Left cardiac atrium (tissue), 4 donors: Measurements from ENCODE around the gene ACTR5. TPM values are rescaled to one million over a fixed set of nuclear protein-coding genes. Genes with fewer than 3 reads are reported as not detected.
A peak's percentile ranks its signal among the peaks of the same experiment; 100 is the strongest.
"Not testable (repeated sequence)": the region's sequence is repeated elsewhere in the genome, so short reads cannot be mapped to it uniquely, and the experiment has no call there.

Source experiments
- ATAC-seq, 2 donors: fragments of 200-7000 bp; cut with Tn5 transposase; one replicate each; pipeline ENCODE4 v1.9.1; 2020; ENCODE audit warnings: mild to moderate bottlenecking in 2 of 2, moderate library complexity in 2 of 2
- DNase-seq: peaks from one replicate; pipeline ENCODE4 v3.0.0-alpha.2; 2020
- intact Hi-C, 2 donors: fragments of 100-400 bp; cut with DNase I; formaldehyde crosslinking; loops; one replicate each; pipeline versions ENCODE4 v1.14.1 to v1.15.1; 2022 to 2023
- total RNA-seq, 2 donors: library from RNA; stranded (reverse); fragmentation: NEBNext Ultra II Directional; extraction: Animal tissue kit (Norgen Biotek cat#: 25700); gene quantifications; one replicate each; pipeline ENCODE4 v1.2.1, GENCODE V29; 2021
- donor health status: DM: no; HTN: yes; CAD: no.
- donor health status: DM: no; HTN: yes; CAD: no; lungs with severe emphysema.
- donor health status: DM: yes; HTN: yes; CAD: no.
- donor health status: Dilated cardiomyopathy.

Gene ACTR5
- total RNA-seq, 2 donors from 2014 or later = 3.6 to 5.1 TPM

DNA sequence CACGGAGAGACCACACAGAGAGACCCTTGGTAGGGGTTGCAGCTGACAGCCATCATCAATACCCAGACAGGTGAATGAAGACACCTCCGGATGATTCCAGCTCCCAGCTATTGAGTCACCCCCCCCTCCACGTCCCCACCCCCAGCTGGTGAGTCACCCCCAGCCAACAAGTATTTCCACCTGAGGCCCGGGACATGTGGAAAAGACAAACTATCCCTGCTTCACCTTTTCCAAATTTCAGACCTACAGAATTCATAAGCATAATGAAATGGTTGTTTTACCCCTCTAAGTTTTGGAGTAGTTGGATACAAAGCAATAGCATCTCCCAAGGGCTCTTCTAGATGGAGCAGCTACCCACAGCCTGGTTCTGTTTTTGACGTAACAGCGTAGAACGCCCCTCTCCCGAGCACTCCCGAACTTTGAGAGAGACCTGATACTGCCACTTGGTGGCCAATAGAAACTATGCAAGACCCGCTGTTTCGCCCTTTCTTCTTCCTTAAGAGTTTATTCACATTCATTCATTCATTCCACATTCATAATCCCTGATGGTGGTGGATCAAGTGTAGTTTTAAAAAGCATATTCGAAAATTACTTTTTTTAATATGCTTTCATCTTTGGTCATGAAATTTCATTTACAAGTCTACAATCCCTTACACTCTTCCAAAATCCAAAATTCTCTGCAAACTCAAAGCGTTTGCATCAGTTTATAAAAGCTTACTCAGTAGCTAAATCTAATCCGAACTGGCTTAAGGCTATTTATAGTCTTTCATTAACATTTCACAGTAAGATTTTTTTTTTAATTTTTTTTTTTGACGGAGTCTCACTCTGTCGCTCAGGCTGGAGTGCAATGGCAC lies 42.2 kb downstream of the ACTR5 start:
- DNase-seq (no peak), ATAC-seq (peak in 1 of 2 donors; percentile 55)
- intact Hi-C loops = no loop called here

DNA sequence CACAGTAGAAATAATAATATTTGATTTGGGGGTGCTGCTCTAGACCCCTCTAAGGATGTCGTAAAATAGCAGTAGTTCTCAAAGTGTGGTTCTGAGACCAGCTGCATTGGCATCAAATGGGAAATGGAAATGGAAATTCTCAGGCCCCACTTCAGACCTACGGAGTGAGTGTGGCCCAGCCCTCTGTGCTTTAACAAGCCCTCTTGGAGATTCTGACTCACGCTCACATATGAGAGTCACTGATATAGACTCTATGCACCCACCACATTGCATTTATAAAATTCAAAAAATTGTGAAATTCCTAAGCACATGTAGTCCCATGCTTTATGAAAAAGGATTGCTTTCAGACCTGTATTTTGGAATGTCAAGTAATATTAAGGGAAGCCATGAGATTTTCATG lies 43.0 kb downstream of the ACTR5 start:
- no peak for DNase-seq
- ATAC-seq = no peak
- intact Hi-C loops = no loop called here

DNA sequence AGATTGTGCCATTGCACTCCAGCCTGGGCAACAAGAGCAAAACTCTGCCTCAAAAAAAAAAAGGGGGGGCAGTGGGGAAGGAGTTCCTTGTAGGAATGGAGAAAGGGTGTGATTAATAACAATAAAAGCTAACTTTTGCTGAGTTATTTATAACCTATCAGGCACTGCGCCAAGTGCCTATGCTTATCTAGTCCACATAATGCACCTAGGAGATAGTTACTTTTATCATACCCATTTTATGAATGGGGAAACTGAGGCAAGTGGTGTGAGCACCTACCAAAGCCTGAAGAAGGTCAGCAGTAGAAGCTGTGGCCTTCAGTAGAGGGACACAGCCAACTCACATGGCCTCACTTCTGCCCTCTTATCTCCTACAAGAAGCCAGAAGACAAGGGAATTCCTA lies 43.7 kb downstream of the ACTR5 start:
- intact Hi-C loops = no loop called here
- no peak for ATAC-seq
- DNase-seq = no peak

- intact Hi-C loops, ATAC-seq, DNase-seq: not testable (repeated sequence)
These were observed 45.8 kb downstream of the ACTR5 start for GRCh38 chr20:38794057-38794456.

GRCh38 chr20:38798266-38798665 lies 50.0 kb downstream of the ACTR5 start:
- ATAC-seq = no peak
- intact Hi-C loops = no loop called here
- DNase-seq = no peak

DNA sequence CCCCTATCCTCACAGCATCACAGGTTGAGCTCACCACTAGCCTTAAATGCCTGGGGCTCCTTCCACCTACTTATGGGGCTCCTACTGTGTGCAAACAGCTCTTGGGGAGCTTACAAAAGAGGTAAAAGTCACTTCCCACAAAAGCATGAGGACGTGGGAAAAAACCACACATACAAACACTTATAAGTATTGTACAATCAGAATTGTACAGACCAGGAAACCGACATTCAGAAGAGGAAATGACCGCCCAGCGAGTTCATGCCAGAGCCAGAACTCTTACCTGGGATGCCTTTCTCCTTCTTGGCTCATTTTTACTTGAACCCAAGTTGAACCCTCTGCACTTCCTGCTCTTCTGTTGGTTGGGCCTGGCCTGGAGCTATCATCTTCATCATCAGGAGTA lies 50.9 kb downstream of the ACTR5 start:
- no peak for DNase-seq
- intact Hi-C loops = no loop called here
- ATAC-seq = peak; percentile 27 to 39

DNA sequence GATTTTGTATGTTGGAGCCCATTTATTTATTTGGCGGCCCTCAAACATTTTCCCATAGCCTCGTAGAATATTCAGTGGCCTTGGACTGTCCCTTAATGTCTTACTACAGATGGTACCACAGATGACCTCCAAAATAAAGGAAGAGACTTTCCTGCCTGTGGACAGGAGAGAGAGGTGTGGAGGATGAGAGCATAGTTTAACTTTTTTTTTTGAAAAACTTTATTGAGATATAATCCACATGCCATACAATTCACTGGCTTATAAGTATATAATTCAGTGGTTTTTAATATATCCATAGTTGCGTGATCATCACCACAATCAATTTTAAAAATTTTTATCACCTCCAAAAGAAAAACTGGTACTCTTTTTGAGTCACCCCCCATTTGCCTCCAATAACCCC lies 52.6 kb downstream of the ACTR5 start:
- intact Hi-C loops = no loop called here
- no peak for ATAC-seq
- DNase-seq = no peak

DNA sequence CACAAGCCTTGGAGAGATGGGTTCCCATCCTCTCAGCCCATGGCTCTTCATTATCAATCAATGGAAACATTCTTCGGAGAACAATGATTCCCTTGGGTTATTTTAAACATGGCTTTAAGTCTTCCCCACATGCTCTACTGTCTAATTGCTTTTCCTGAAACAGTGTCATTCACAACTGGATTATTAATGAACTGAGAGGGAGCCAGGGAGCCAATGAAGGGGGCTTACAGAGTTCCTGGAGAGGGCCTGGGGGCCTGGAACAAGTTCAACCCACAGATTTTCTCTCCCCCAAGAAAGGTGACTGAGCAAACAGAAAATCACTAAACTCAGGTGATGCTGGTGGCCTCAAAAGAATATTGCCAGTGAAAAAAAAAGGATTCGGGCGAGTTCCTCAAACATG lies 56.0 kb downstream of the ACTR5 start:
- intact Hi-C loops = no loop called here
- no peak for ATAC-seq
- DNase-seq = no peak

DNA sequence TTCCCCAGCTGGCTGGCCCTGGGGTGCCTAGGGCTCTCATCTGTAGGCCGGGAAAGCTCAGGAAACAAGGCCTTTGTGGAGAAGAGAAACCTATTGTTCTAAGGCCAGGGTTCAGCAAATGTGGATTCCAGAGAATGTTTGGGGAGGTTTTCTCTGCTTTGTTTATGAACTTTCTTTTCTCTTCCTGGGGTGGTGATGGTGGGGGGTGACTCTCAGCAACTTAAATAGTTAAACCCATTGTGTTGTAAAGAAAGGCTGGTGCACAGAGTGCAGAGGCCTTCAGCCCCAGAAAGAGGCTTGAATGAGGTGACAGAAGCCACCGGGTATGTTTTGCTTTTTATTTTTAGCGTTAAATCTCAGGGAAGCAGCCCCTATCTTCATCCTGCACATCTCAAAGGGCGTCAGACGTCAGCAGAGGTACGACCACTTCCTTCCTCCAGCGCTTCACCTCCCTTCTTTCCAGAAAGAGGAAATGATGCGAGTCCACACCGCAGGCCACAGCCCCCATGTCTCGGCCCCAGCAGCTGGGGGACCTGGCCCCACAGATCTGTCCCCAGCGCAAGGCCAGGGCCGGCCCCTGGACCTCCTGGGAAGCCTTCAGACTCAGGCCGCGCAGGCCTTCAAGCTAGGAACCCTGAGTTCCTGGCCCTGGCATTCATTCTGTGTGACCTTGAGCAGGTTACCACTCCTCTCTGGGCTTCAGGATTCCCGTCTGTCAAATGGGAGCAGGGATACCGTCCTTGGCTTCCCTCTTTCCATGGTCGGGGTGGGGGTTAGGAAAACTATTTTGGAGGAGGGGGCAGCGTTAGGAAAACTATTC lies 56.6 kb downstream of the ACTR5 start:
- intact Hi-C loops = no loop called here
- ATAC-seq = peak; percentile 20 to 71
- DNase-seq = no peak

GRCh38 chr20:38805502-38805957 lies 57.3 kb downstream of the ACTR5 start, which contains the start of gene PPP1R16B:
Gene PPP1R16B (plus strand): TSS chr20:38805697. CDS start chr20:38835926, 30,229 bp downstream.
- intact Hi-C loops = no loop called here
- ATAC-seq (peak; percentile 87 to 91), DNase-seq (peak; percentile 74)

DNA sequence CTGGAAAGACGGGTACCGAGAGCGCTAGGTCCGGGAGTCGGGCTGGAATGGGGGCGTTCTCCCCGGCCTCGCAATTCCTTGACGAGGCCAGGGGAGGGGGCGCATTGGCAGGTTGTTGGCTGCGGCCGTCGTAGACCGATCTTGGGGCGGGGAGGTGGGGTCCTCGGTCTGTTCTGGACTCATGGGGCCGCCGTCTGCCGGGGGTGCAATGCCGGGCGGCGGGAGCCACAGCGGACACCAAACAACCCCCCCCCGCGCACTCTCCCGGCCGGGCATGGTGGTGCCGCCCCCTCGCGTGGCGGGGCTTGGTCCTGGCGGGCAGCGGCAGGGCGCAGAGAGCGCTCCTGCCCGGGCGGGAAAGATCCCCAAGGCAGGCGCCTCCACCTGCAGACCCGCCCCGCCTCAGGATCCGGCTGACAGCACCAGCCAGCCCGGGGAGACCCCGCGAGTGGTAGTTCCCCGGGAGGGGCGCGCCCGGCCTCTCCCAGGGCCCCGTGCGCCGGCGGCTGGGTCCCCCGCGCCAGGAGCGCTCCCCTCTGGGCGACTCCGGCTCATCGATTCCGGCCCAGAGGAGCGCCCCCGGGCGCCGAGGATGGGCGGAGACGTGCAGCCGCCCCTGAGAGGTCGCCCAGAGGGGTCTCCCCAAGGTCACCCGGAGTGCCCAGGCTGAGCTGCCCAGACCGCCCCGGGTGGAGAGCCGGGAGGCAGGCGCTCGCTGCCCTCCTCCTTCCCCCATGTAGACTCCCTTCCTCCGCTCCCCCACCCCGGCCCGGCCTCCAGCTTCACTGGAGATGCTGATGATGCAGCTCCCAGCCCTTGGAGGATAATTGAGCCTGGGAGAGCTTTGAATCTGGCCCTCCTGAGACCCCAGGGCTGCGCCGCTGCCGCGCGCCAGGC lies 57.9 kb downstream of the ACTR5 start:
- intact Hi-C loops = no loop called here
- peak; percentile 35 to 66 for ATAC-seq
- no peak for DNase-seq

DNA sequence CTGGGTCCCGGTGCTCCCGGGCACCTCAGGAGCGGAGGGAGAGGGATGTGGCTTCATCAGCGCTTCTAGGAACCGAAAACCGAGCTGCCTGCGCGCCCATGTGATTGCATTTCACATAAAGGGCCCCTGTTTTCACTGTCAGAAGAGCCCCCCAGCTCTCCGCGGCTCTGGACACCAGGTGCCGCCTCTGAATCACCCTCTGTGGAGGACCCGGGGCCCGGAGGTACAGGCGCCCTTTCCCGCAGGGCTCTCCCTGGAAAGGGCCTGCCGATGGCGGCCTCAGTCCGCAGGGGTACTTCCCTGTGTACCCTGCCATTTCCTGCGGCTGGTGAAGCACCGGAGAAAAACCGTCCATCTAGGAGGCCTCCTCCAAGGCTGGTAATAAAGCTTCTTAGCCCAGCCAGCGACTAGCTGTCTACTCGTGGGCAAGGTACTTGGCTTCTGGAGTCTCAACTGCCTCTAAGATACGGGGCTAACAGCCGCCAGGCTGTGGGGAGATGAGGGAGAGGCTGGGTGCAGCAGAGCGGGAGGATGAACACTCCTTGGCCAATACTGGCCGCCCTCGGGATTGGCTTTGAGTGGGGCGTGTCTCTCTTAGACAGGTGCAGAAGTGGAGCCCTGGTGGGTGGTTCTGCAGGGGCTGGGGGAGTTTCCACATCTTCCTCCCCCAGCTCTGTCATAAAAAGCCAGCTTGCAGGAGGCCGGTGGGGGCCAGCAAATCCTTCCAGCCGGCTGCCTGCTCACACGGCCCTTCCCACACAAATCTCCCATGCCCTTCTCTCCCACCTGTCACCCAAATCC lies 58.8 kb downstream of the ACTR5 start:
- no peak for DNase-seq
- ATAC-seq = peak in 1 of 2 donors; percentile 2

DNA sequence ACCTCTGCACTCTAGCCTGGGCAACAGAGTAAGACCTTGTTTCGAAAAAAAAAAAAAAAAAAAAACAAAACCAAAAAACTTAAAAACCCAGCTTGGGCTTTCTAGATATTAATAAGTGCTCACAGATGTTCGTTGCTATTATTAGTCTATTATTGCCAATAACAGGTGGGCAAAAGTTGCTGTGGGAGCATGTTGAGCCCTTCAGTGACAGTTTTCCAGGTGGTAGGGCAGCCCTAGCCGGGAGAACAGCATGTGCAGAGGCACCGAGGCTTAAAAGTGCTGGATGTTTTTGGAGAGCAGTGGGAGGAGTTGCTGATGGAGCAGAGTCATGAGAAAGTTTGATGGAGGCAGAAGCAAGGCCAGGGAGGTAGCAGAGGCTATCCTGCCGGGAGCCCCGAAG lies 61.7 kb downstream of the ACTR5 start:
- ATAC-seq (no peak), DNase-seq (no peak)
- intact Hi-C loops = no loop called here

More for the DNA sequence above, 58.8 kb downstream of the ACTR5 start:
- intact Hi-C loops = no loop called here

- DNase-seq = no peak
- no peak for ATAC-seq
- intact Hi-C loops = no loop called here
These were observed 62.8 kb downstream of the ACTR5 start for GRCh38 chr20:38810926-38811630.

DNA sequence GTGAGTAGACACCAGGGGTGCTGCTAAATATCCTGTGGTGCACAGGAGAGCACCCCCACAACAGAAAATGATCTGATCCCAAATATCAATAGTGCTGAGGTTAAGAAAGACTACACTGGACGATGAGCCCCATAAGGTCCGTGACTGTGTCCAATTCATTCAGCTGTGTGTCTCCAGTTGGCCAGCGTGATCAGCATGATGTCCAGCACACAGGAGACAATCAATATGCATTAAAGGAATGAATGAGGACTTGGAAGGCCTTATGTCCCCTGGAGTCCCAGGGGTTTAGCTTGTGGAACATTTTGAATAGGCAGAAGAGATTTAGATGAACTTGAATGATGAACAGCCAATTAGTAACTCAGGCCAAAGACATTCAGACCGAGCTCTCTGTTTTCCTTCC lies 63.5 kb downstream of the ACTR5 start:
- intact Hi-C loops = no loop called here
- DNase-seq (no peak), ATAC-seq (no peak)

- peak; percentile 38 to 50 for ATAC-seq
- no peak for DNase-seq
- intact Hi-C loops = no loop called here
These were observed 63.9 kb downstream of the ACTR5 start for GRCh38 chr20:38812182-38812581.

DNA sequence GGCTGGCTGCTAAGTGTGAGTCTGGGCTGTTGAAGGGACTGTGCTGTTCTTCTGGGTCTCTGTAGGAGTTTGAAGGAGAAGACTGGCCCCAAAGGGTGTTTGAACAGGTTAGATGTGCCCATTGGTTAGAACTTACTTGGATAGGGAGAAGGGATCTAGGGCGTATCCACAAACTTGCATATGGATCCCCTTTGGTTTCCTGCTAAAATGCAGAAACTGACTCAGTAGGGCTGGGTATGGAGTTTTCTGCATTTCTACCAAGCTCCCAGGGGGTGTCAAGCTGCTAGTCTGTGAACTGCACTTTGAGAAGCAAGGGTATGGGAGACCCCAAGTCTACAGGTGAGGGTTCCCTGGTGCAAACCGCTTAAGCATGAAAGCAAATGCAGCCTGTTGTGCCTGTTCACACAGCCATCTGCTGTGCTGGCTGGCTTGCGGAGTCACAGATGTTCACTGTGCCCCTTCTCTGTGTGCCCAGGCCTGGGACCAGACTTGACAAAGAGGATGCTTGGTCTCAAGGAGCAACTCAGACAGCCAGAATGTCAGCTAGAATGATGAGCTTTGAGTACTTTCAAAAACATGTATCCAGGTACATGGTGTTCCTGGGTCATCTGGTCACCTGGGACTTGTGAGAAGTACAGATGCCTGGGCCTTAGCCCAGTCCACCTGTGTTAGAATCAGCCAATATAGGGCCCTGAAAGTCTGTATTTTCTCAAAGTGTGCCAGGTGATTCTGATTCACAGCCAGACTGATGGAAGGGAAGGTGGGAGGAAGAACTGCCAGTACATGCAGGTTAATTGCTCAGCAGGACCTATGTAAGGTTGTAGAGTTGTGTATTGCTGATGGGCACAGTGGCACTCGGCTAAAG lies 64.7 kb downstream of the ACTR5 start:
- DNase-seq (no peak), ATAC-seq (no peak)
- intact Hi-C loops = no loop called here
